ENCODE measurements around the gene TSPAN33. TPM values are rescaled to one million over a fixed set of nuclear protein-coding genes. Genes with fewer than 3 reads are reported as not detected.
"Not testable (repeated sequence)": the region's sequence is repeated elsewhere in the genome, so short reads cannot be mapped to it uniquely, and the experiment has no call there.

Gene TSPAN33
- total RNA-seq, 1 experiment from 2014 or later: 1.7 TPM

DNA sequence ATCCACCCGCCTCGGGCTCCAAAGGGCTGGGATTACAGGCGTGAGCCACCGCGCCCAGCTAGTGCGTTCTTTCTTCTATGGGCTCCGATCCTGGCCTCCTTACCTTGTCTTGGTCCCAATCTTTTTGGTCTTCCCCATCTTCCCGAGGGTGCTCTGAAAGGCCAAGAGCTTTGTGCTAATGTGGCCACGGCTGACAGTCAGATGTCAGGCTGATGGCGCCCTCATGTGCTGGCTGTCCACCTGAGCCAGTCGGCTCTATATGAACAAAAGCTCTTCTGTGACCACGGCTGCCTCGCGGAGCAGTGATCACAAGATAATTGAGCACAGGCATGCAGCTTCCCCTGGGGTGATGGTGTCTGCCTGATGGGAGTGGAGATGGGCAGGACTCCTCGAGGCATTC lies 69.3 kb downstream of the TSPAN33 start:
- Mint-ChIP-seq H3K27ac (ENCODE audit: low read depth, unreplicated experiment) (no peak overlapping the region), H3K9me3 (ENCODE audit: unreplicated experiment) (no peaks in the 10 kb centered on the region), H3K4me3 (ENCODE audit: unreplicated experiment) (no peak overlapping the region), H3K27me3 (ENCODE audit: insufficient read depth, unreplicated experiment) (peaks cover 11% of the 10 kb centered on the region), H3K4me1 (ENCODE audit: insufficient read depth, unreplicated experiment) (no peaks in the 10 kb centered on the region), H3K36me3 (ENCODE audit: insufficient read depth, unreplicated experiment) (no peaks in the 10 kb centered on the region)
- no peak for TF ChIP-seq CTCF (IDR thresholded peaks at IDR 0.05; ENCODE audit: unreplicated experiment)
- ChIA-PET CTCF (interaction anchor here (0.7 to 12.3 kb wide), 7 partner anchors 21 to 185 kb away, joined by 3 to 176 read pairs (median 5); no protein-coding TSS in a partner anchor), POLR2A (interaction anchor here (0.6 kb wide), 1 partner anchor 391 kb away, joined by 3 read pairs; no protein-coding TSS in a partner anchor)
- intact Hi-C loops (cut with micrococcal nuclease): loop anchor here (10.0 kb wide), 1 partner anchor 309 kb away; no protein-coding TSS in a partner anchor
- BruUV-seq (replicated peaks): no TSS peak
- peak; percentile 13 for DNase-seq (ENCODE audit: unreplicated experiment)

DNA sequence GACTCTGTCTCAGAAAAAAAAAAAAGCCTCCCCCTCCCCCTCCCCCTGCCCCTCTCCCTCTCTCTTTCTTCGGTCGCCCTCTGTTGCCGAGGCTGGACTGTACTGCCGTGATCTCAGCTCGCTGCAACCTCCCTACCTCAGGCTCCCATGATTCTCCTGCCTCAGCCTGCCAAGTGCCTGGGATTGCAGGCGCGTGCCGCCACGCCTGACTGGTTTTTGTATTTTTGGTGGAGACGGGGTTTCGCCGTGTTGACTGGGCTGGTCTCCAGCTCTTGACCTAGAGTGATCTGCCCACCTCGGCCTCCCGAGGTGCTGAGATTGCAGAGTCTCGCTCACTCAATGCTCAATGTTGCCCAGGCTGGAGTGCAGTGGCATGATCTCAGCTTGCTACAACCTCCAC lies 71.2 kb downstream of the TSPAN33 start:
- POLR2A ChIA-PET; H3K27me3 Mint-ChIP-seq (ENCODE audit: insufficient read depth, unreplicated experiment); H3K4me3 Mint-ChIP-seq (ENCODE audit: unreplicated experiment); H3K4me1 Mint-ChIP-seq (ENCODE audit: insufficient read depth, unreplicated experiment); H3K9me3 Mint-ChIP-seq (ENCODE audit: unreplicated experiment); DNase-seq (ENCODE audit: unreplicated experiment); H3K27ac Mint-ChIP-seq (ENCODE audit: low read depth, unreplicated experiment); BruUV-seq (replicated peaks); H3K36me3 Mint-ChIP-seq (ENCODE audit: insufficient read depth, unreplicated experiment): not testable (repeated sequence)
- CTCF ChIA-PET: interaction anchor here (0.6 to 12.3 kb wide), 7 partner anchors 52 to 816 kb away, joined by 3 to 176 read pairs (median 3); no protein-coding TSS in a partner anchor
- intact Hi-C loops (cut with micrococcal nuclease): loop anchor here (10.0 kb wide), 1 partner anchor 311 kb away; no protein-coding TSS in a partner anchor

GRCh38 chr7:129216101-129216715 lies 71.7 kb downstream of the TSPAN33 start:
- H3K36me3 Mint-ChIP-seq (ENCODE audit: insufficient read depth, unreplicated experiment); DNase-seq (ENCODE audit: unreplicated experiment); H3K4me1 Mint-ChIP-seq (ENCODE audit: insufficient read depth, unreplicated experiment); H3K9me3 Mint-ChIP-seq (ENCODE audit: unreplicated experiment); H3K4me3 Mint-ChIP-seq (ENCODE audit: unreplicated experiment); H3K27ac Mint-ChIP-seq (ENCODE audit: low read depth, unreplicated experiment); POLR2A ChIA-PET; H3K27me3 Mint-ChIP-seq (ENCODE audit: insufficient read depth, unreplicated experiment); BruUV-seq (replicated peaks): not testable (repeated sequence)
- CTCF ChIA-PET: interaction anchor here (0.6 to 12.3 kb wide), 5 partner anchors 55 to 817 kb away, joined by 3 to 176 read pairs (median 3); no protein-coding TSS in a partner anchor
- intact Hi-C loops (cut with micrococcal nuclease): loop anchor here (10.0 kb wide), 1 partner anchor 311 kb away; no protein-coding TSS in a partner anchor

GRCh38 chr7:129216821-129217416 lies 72.4 kb downstream of the TSPAN33 start:
- CTCF ChIA-PET: interaction anchor here (0.6 to 12.3 kb wide), 17 partner anchors 15 to 427 kb away, joined by 3 to 176 read pairs (median 9); no protein-coding TSS in a partner anchor
- H3K27ac Mint-ChIP-seq (ENCODE audit: low read depth, unreplicated experiment); H3K27me3 Mint-ChIP-seq (ENCODE audit: insufficient read depth, unreplicated experiment); H3K36me3 Mint-ChIP-seq (ENCODE audit: insufficient read depth, unreplicated experiment); H3K4me1 Mint-ChIP-seq (ENCODE audit: insufficient read depth, unreplicated experiment); DNase-seq (ENCODE audit: unreplicated experiment); H3K4me3 Mint-ChIP-seq (ENCODE audit: unreplicated experiment); BruUV-seq (replicated peaks); H3K9me3 Mint-ChIP-seq (ENCODE audit: unreplicated experiment): not testable (repeated sequence)
- intact Hi-C loops (cut with micrococcal nuclease): loop anchor here (10.0 kb wide), 1 partner anchor 312 kb away; no protein-coding TSS in a partner anchor
- POLR2A ChIA-PET: interaction anchor here (2.3 kb wide), 1 partner anchor 81 kb away, joined by 17 read pairs; no protein-coding TSS in a partner anchor

GRCh38 chr7:129218514-129219062 lies 74.1 kb downstream of the TSPAN33 start:
- ChIA-PET POLR2A (interaction anchor here (0.9 to 2.3 kb wide), 4 partner anchors 69 to 114 kb away, joined by 3 to 17 read pairs (median 5); no protein-coding TSS in a partner anchor), CTCF (interaction anchor here (0.5 to 12.3 kb wide), 83 partner anchors 9 to 537 kb away, joined by 3 to 176 read pairs (median 4); no protein-coding TSS in a partner anchor)
- intact Hi-C loops (cut with micrococcal nuclease): loop anchor here (1.0 to 10.0 kb wide), 7 partner anchors 53 to 426 kb away; no protein-coding TSS in a partner anchor

DNA sequence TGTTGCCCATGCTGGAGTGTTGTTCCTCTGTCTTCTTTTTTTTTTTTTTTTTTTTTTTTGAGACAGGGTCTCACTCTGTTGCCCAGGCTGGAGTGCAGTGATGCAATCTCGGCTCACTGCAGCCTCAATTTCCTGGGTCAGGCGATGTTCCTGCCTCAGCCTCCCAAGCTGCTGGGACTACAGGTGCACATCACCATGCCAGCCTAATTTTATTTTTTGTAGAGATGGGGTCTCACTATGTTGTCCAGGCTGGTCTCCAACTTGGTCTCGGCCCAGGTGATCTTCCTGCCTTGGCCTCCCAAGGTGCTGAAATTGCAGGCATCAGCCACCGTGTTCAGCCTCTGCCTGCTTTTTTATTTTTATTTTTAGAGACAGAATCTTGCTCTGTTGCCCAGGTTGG lies 74.7 kb downstream of the TSPAN33 start:
- H3K4me3 Mint-ChIP-seq (ENCODE audit: unreplicated experiment); H3K4me1 Mint-ChIP-seq (ENCODE audit: insufficient read depth, unreplicated experiment); BruUV-seq (replicated peaks); H3K27me3 Mint-ChIP-seq (ENCODE audit: insufficient read depth, unreplicated experiment); H3K9me3 Mint-ChIP-seq (ENCODE audit: unreplicated experiment); H3K36me3 Mint-ChIP-seq (ENCODE audit: insufficient read depth, unreplicated experiment); H3K27ac Mint-ChIP-seq (ENCODE audit: low read depth, unreplicated experiment); DNase-seq (ENCODE audit: unreplicated experiment): not testable (repeated sequence)
- CTCF ChIA-PET: interaction anchor here (0.6 to 12.3 kb wide), 62 partner anchors 8 to 428 kb away, joined by 3 to 176 read pairs (median 5); no protein-coding TSS in a partner anchor
- intact Hi-C loops (cut with micrococcal nuclease): loop anchor here (2.0 to 10.0 kb wide), 4 partner anchors 158 to 426 kb away; no protein-coding TSS in a partner anchor
- POLR2A ChIA-PET: interaction anchor here (0.9 to 2.3 kb wide), 4 partner anchors 68 to 113 kb away, joined by 3 to 17 read pairs (median 5); no protein-coding TSS in a partner anchor

More at GRCh38 chr7:129218514-129219062, 74.1 kb downstream of the TSPAN33 start:
- no TSS peak for BruUV-seq (replicated peaks)
- H3K36me3 Mint-ChIP-seq (ENCODE audit: insufficient read depth, unreplicated experiment): no peaks in the 10 kb centered on the region
- H3K4me1 Mint-ChIP-seq (ENCODE audit: insufficient read depth, unreplicated experiment): no peaks in the 10 kb centered on the region
- no peak overlapping the region for H3K4me3 Mint-ChIP-seq (ENCODE audit: unreplicated experiment)
- no peaks in the 10 kb centered on the region for H3K27me3 Mint-ChIP-seq (ENCODE audit: insufficient read depth, unreplicated experiment)
- peak; percentile 91 for DNase-seq (ENCODE audit: unreplicated experiment)
- no peaks in the 10 kb centered on the region for H3K9me3 Mint-ChIP-seq (ENCODE audit: unreplicated experiment)
- peak; percentile 85 for TF ChIP-seq CTCF (IDR thresholded peaks at IDR 0.05; ENCODE audit: unreplicated experiment)
- H3K27ac Mint-ChIP-seq (ENCODE audit: low read depth, unreplicated experiment): no peak overlapping the region

All from MCF 10A (cell line).